ENCODE results near the gene MGRN1. TPM values are rescaled to one million over a fixed set of nuclear protein-coding genes. Genes with fewer than 3 reads are reported as not detected.

The MGRN1 gene
- total and polyA plus RNA-seq, 2 of the 13 experiments (the other 11 are each of a cell fraction or from before 2014, with no cell fraction given): 11.9 to 12.6 TPM

- WGBS (ENCODE audit: low lambda C conversion rate): 80% methylated on average over 1 of the region's 5 CpGs
- in situ Hi-C loops (cut with HindIII; ENCODE audit: extremely low pct_ligation_motif_present, low pct_unique_long_range_greater_than_20kb): no loop called here
- H3K79me2 ChIP-seq (ENCODE audit: insufficient read depth, low read length): no peaks in the 10 kb centered on the region
- no peak for ATAC-seq
- no peak overlapping the region for H3K4me2 ChIP-seq (ENCODE audit: low read depth, low read length)
- DNase-seq (ENCODE audit: low spot score): no peak
- BruUV-seq (replicated peaks): no TSS peak
- POLR2A ChIA-PET: interaction anchor here (1.5 kb wide), 1 partner anchor 16 kb away, joined by 3 read pairs; the partner anchor contains the start of genes ANKS3 and DNAAF8
- TF ChIP-seq ZBTB1 (CRISPR knock-in tag; IDR thresholded peaks at IDR 0.05; ENCODE audit: borderline replicate concordance): no peak
- no peak for TF ChIP-seq ZNF124 (CRISPR knock-in tag; IDR thresholded peaks at IDR 0.05)
- TF ChIP-seq NONO (IDR thresholded peaks at IDR 0.05): no peak
- no peak for TF ChIP-seq NONO (CRISPR knock-in tag; conservative IDR thresholded peaks at IDR 0.05)
- no peak for TF ChIP-seq DR1 (CRISPR knock-in tag; IDR thresholded peaks at IDR 0.05)
- no peak for TF ChIP-seq TARDBP (CRISPR knock-in tag; IDR thresholded peaks at IDR 0.05)
- TF ChIP-seq MTF2 (CRISPR knock-in tag; IDR thresholded peaks at IDR 0.05; ENCODE audit: borderline replicate concordance): no peak
- TF ChIP-seq ZNF253 (CRISPR knock-in tag; IDR thresholded peaks at IDR 0.05; ENCODE audit: borderline replicate concordance): no peak
- TF ChIP-seq KAT7 (CRISPR knock-in tag; IDR thresholded peaks at IDR 0.05; ENCODE audit: borderline replicate concordance): no peak
- no peak for TF ChIP-seq CAMTA2 (CRISPR knock-in tag; IDR thresholded peaks at IDR 0.05; ENCODE audit: borderline replicate concordance)
- no peak for TF ChIP-seq ARID3A (IDR thresholded peaks at IDR 0.05; ENCODE audit: low read depth, low read length)
- no peak for TF ChIP-seq KDM1A (CRISPR knock-in tag; IDR thresholded peaks at IDR 0.05)
- no peak for TF ChIP-seq ZNF317 (CRISPR knock-in tag; IDR thresholded peaks at IDR 0.05)
- no peak for TF ChIP-seq ETV6 (CRISPR knock-in tag; conservative IDR thresholded peaks at IDR 0.05)
- no peak for TF ChIP-seq ZBTB21 (CRISPR knock-in tag; IDR thresholded peaks at IDR 0.05)
- TF ChIP-seq, protein P1, sequence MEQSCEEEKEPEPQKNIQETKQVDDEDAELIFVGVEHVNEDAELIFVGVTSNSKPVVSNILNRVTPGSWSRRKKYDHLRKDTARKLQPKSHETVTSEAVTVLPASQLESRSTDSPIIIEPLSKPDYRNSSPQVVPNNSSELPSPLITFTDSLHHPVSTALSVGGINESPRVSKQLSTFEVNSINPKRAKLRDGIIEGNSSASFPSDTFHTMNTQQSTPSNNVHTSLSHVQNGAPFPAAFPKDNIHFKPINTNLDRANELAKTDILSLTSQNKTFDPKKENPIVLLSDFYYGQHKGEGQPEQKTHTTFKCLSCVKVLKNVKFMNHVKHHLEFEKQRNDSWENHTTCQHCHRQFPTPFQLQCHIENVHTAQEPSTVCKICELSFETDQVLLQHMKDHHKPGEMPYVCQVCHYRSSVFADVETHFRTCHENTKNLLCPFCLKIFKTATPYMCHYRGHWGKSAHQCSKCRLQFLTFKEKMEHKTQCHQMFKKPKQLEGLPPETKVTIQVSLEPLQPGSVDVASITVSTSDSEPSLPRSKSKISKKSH (CRISPR knock-in tag; IDR thresholded peaks at IDR 0.05; ENCODE audit: borderline replicate concordance): no peak
- peaks cover 8 to 27% of the 10 kb centered on the region in 2 experiments; a peak in 4 of 5 replicates for H3K36me3 ChIP-seq (replicated peaks in 1 of 2; ENCODE audit: control insufficient read depth in 1 of 2, insufficient read depth in 2 of 2, low read length in 2 of 2)
- H3K4me3 ChIP-seq (replicated peaks in 1 of 3; ENCODE audit: insufficient read depth in 1 of 3, low read depth in 2 of 3, low read length in 3 of 3): no peak overlapping the region
- no peak overlapping the region for H3K27ac ChIP-seq (ENCODE audit: extremely low read length, insufficient read depth, low read length)
- no peaks in the 10 kb centered on the region for H3K4me1 ChIP-seq (ENCODE audit: insufficient read depth, low read length)
- FAIRE-seq: no peak
- no peaks in the 10 kb centered on the region for H4K20me1 ChIP-seq (ENCODE audit: insufficient read depth, low read length)
- H3K9ac ChIP-seq (ENCODE audit: insufficient read depth, low read depth, low read length): no peak overlapping the region
- CTCF ChIA-PET (ENCODE audit: low intra/inter-chr PET ratio, low total read pairs): no interaction called here
- no peaks in the 10 kb centered on the region for H3K9me3 ChIP-seq (ENCODE audit: low read length)
- intact Hi-C loops (cut with micrococcal nuclease; ENCODE audit: unreplicated experiment): loop anchor here (5.0 kb wide), 1 partner anchor 239 kb away; the partner anchor contains the start of gene SEC14L5
- no peak overlapping the region for H2AFZ ChIP-seq (ENCODE audit: low read length)
- H3K27me3 ChIP-seq (ENCODE audit: control insufficient read depth in 1 of 2, insufficient read depth in 2 of 2, low read length in 2 of 2): no peaks in the 10 kb centered on the region
Measured at GRCh38 chr16:4718466-4718865, 93.8 kb downstream of the MGRN1 start.

Data from HepG2 (cell line).